Large intestine (tissue), 3 donors: ENCODE measurements around the gene SULT2A1. TPM values are rescaled to one million over a fixed set of nuclear protein-coding genes. Genes with fewer than 3 reads are reported as not detected.

Experiments
- DNase-seq, 2 donors: peaks; one replicate each; pipeline versions ENCODE4 v3.0.0 to v3.0.0-alpha.2; 2013
- H3K27ac ChIP-seq: one replicate; pipeline ENCODE4 v1.5.1; 2013; ENCODE audit warnings: low read length
- H3K27me3 ChIP-seq: 2 replicates; pipeline ENCODE4 v1.6.1; 2013; ENCODE audit warnings: low read length; ENCODE audit not compliant: control insufficient read depth, insufficient read depth
- H3K36me3 ChIP-seq: 2 replicates; pipeline ENCODE4 v1.6.1; 2013; ENCODE audit warnings: low read length; ENCODE audit not compliant: control insufficient read depth, insufficient read depth
- H3K4me1 ChIP-seq: one replicate; pipeline ENCODE4 v1.6.1; 2013; ENCODE audit warnings: low read length; ENCODE audit not compliant: control insufficient read depth, insufficient read depth
- H3K4me3 ChIP-seq: one replicate; pipeline ENCODE4 v1.5.1; 2013; ENCODE audit warnings: low read length
- H3K9me3 ChIP-seq: one replicate; pipeline ENCODE4 v1.6.1; 2013; ENCODE audit warnings: mild to moderate bottlenecking, low read depth, low read length, moderate library complexity; ENCODE audit not compliant: control insufficient read depth
- WGBS: methylation state at CpG from one replicate; pipeline ENCODE4 v1.1.5; 2013; ENCODE audit warnings: low lambda C conversion rate; ENCODE audit not compliant: insufficient coverage; 5-methylcytosine and 5-hydroxymethylcytosine counted together
- polyA plus RNA-seq: library from polyadenylated mRNA; unstranded; fragments of 120-200 nt; gene quantifications from one replicate; pipeline ENCODE4 v1.2.1, GENCODE V29; 2013

The SULT2A1 gene
- polyA plus RNA-seq, 1 donor, result 190 TPM

- WGBS, result 20% methylated on average over 5 of the region's 10 CpGs
- Histone ChIP-seq H3K9me3 (peaks cover 2% of the 10 kb centered on the region), H3K27me3 (peaks cover 29% of the 10 kb centered on the region), H3K36me3 (no peaks in the 10 kb centered on the region), H3K4me1 (no peaks in the 10 kb centered on the region), H3K4me3 (no peak overlapping the region), H3K27ac (no peak overlapping the region)
- DNase-seq, result no peak
Measured at GRCh38 chr19:47848425-47848822, 37.7 kb downstream of the SULT2A1 start.

GRCh38 chr19:47842941-47843340 is 43.2 kb downstream of the SULT2A1 start:
- Histone ChIP-seq H3K9me3 (no peaks in the 10 kb centered on the region), H3K4me3 (no peak overlapping the region), H3K36me3 (no peaks in the 10 kb centered on the region), H3K27me3 (peaks cover 8% of the 10 kb centered on the region), H3K4me1 (no peaks in the 10 kb centered on the region), H3K27ac (no peak overlapping the region)
- no peak for DNase-seq
- WGBS, result no CpG with 5 or more reads among the region's 5 CpGs

GRCh38 chr19:47839913-47840312 is 46.2 kb downstream of the SULT2A1 start:
- no peak overlapping the region for H3K27ac ChIP-seq
- H3K27me3 ChIP-seq, result peaks cover 8% of the 10 kb centered on the region
- no peaks in the 10 kb centered on the region for H3K4me1 ChIP-seq
- 20% methylated on average over 4 of the region's 10 CpGs for WGBS
- H3K4me3 ChIP-seq, result no peak overlapping the region
- no peaks in the 10 kb centered on the region for H3K36me3 ChIP-seq
- no peak for DNase-seq
- H3K9me3 ChIP-seq, result no peaks in the 10 kb centered on the region

GRCh38 chr19:47839411-47839810 is 46.7 kb downstream of the SULT2A1 start:
- no CpG with 5 or more reads among the region's 16 CpGs for WGBS
- DNase-seq, result no peak
- Histone ChIP-seq H3K9me3 (no peaks in the 10 kb centered on the region), H3K27ac (no peak overlapping the region), H3K4me3 (no peak overlapping the region), H3K4me1 (no peaks in the 10 kb centered on the region), H3K36me3 (no peaks in the 10 kb centered on the region), H3K27me3 (peaks cover 8% of the 10 kb centered on the region)

- WGBS, result no CpG with 5 or more reads among the region's 8 CpGs
- no peak overlapping the region for H3K4me3 ChIP-seq
- H3K36me3 ChIP-seq, result no peaks in the 10 kb centered on the region
- H3K9me3 ChIP-seq, result no peaks in the 10 kb centered on the region
- H3K27ac ChIP-seq, result no peak overlapping the region
- DNase-seq, result no peak
- peaks cover 8% of the 10 kb centered on the region for H3K27me3 ChIP-seq
- H3K4me1 ChIP-seq, result no peaks in the 10 kb centered on the region
Measured at GRCh38 chr19:47836038-47836437, 50.1 kb downstream of the SULT2A1 start.

- H3K9me3 ChIP-seq, result no peaks in the 10 kb centered on the region
- no peaks in the 10 kb centered on the region for H3K27me3 ChIP-seq
- no peaks in the 10 kb centered on the region for H3K36me3 ChIP-seq
- no peaks in the 10 kb centered on the region for H3K4me1 ChIP-seq
- WGBS, result 80% methylated on average over 1 of the region's 4 CpGs
- H3K27ac ChIP-seq, result no peak overlapping the region
- H3K4me3 ChIP-seq, result no peak overlapping the region
- DNase-seq, result no peak
Measured at GRCh38 chr19:47832723-47833122, 53.4 kb downstream of the SULT2A1 start.

GRCh38 chr19:47826800-47827199 is 59.3 kb downstream of the SULT2A1 start:
- 100% methylated on average over 1 of the region's 6 CpGs for WGBS
- Histone ChIP-seq H3K27ac (no peak overlapping the region), H3K27me3 (peaks cover 4% of the 10 kb centered on the region), H3K4me3 (no peak overlapping the region), H3K4me1 (no peaks in the 10 kb centered on the region), H3K9me3 (no peaks in the 10 kb centered on the region), H3K36me3 (no peaks in the 10 kb centered on the region)
- DNase-seq, result no peak

GRCh38 chr19:47824396-47824795 is 61.7 kb downstream of the SULT2A1 start:
- Histone ChIP-seq H3K36me3 (no peaks in the 10 kb centered on the region), H3K27me3 (peaks cover 26% of the 10 kb centered on the region), H3K4me3 (no peak overlapping the region), H3K9me3 (no peaks in the 10 kb centered on the region), H3K27ac (no peak overlapping the region), H3K4me1 (no peaks in the 10 kb centered on the region)
- no peak for DNase-seq
- WGBS, result no CpG with 5 or more reads among the region's 6 CpGs

- DNase-seq, result no peak
- Histone ChIP-seq H3K4me3 (no peak within 1 kb of the TSS), H3K27ac (no peak within 1 kb of the TSS), H3K4me1 (no peaks in the 10 kb centered on the region), H3K27me3 (peaks cover 27% of the 10 kb centered on the region), H3K36me3 (no peaks in the 10 kb centered on the region), H3K9me3 (no peaks in the 10 kb centered on the region)
- no CpG with 5 or more reads among the region's 15 CpGs for WGBS
Measured at GRCh38 chr19:47821460-47822020, 64.6 kb downstream of the SULT2A1 start, which contains the start of gene CRX. Gene CRX (plus strand): TSS chr19:47821937. CDS start chr19:47834444, 12,507 bp downstream.
